Body of pancreas (tissue), 4 donors: Measurements from ENCODE around the gene ZNF664. TPM values are rescaled to one million over a fixed set of nuclear protein-coding genes. Genes with fewer than 3 reads are reported as not detected.

Source experiments
- ATAC-seq: fragments of 150-250 bp; one replicate; pipeline ENCODE4 v1.9.1; 2016
- DNase-seq, 4 donors: peaks; one replicate each; pipeline ENCODE4 v3.0.0-alpha.2; 2019
- H3K27ac ChIP-seq, 4 donors: fragments of 200-600 bp; sonication (generic); 1 replicate in 3 of 4; 2 replicates in 1 of 4; pipeline versions ENCODE4 v1.5.1 to v1.6.1; 2016 to 2019; ENCODE audit warnings: mild to moderate bottlenecking in 1 of 4, mixed read lengths in 1 of 4, moderate library complexity in 1 of 4
- H3K27me3 ChIP-seq, 2 donors: fragments of 200-600 bp; sonication (generic); one replicate each; pipeline ENCODE4 v1.6.0; 2016; ENCODE audit warnings: mild to moderate bottlenecking in 1 of 2
- H3K36me3 ChIP-seq, 2 donors: fragments of 200-600 bp; sonication (generic); replicated peaks in 1 of 2; 2 replicates each; pipeline ENCODE4 v1.5.1; 2016; ENCODE audit warnings: low read depth in 2 of 2; ENCODE audit not compliant: insufficient read depth in 1 of 2
- H3K4me1 ChIP-seq: fragments of 200-600 bp; sonication (generic); one replicate; pipeline ENCODE4 v1.6.0; 2016
- H3K4me3 ChIP-seq, 2 donors: fragments of 200-600 bp; sonication (generic); 1 replicate in 1 of 2; 2 replicates in 1 of 2; pipeline ENCODE4 v1.5.1; 2016 to 2019
- H3K9me3 ChIP-seq, 3 donors: fragments of 200-600 bp; sonication (generic); 1 replicate in 2 of 3; 2 replicates in 1 of 3; pipeline ENCODE4 v1.5.1; 2016
- POLR2A ChIP-seq, 3 donors: fragments of 450-650 bp; IDR thresholded peaks; one replicate each; pipeline ENCODE4 v1.6.1; 2016; ENCODE audit warnings: antibody characterized with exemption in 3 of 3, mild to moderate bottlenecking in 2 of 3
- WGBS, 2 donors: methylation state at CpG; one replicate each; pipeline ENCODE4 v1.1.5; 2017; 5-methylcytosine and 5-hydroxymethylcytosine counted together
- intact Hi-C: fragments of 100-400 bp; cut with DNase I; formaldehyde crosslinking; loops from one replicate; pipeline ENCODE4 v1.15.1; 2023
- total RNA-seq, 2 donors: library from RNA; depleted of rRNA; stranded (reverse); fragments of >200 nt; gene quantifications; one replicate each; pipeline ENCODE4 v1.1.0, GENCODE V29; 2016
- TF ChIP-seq, protein P1 (sequence below), 7 experiments: fragments of 450-650 bp in 4 of 7; fragments of 200-600 bp in 3 of 7; sonication (generic) in 3 of 7; IDR thresholded peaks; one replicate each; pipeline ENCODE4 v1.5.1; 2016 to 2019; ENCODE audit warnings: antibody characterized with exemption in 7 of 7

The ZNF664 gene
- total RNA-seq, 2 donors from 2014 or later, result 32.6 to 53.2 TPM

DNA sequence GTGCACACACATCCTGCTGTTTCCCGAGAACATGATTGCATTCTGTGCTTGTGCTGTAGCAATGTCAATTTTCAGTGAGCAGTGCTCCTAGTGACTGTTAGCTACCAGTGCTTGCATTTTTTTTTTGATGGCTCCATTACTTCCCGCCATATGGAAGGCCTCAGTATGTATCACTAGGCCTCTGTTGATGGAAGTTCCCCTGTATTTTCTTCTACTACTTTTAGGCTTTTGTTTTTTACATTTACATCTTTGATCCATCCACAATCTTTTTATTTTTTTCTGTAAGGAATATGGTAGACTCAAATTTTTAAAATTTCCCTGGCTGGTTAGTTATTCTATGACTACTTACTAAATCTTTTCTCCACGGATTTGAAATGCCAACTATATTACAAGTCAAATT, 49.1 kb downstream of the ZNF664 start:
- no peak overlapping the region for H3K4me3 ChIP-seq
- intact Hi-C loops, result no loop called here
- H3K27ac ChIP-seq, result no peak overlapping the region
- 87 to 91% methylated on average over 3 of the region's 3 CpGs for WGBS, 2 donors
- ATAC-seq, result no peak
- H3K9me3 ChIP-seq, result no peaks in the 10 kb centered on the region
- H3K4me1 ChIP-seq, result no peaks in the 10 kb centered on the region
- no peaks in the 10 kb centered on the region for H3K27me3 ChIP-seq
- DNase-seq, result no peak
- H3K36me3 ChIP-seq, result no peaks in the 10 kb centered on the region
- TF ChIP-seq, protein P1, sequence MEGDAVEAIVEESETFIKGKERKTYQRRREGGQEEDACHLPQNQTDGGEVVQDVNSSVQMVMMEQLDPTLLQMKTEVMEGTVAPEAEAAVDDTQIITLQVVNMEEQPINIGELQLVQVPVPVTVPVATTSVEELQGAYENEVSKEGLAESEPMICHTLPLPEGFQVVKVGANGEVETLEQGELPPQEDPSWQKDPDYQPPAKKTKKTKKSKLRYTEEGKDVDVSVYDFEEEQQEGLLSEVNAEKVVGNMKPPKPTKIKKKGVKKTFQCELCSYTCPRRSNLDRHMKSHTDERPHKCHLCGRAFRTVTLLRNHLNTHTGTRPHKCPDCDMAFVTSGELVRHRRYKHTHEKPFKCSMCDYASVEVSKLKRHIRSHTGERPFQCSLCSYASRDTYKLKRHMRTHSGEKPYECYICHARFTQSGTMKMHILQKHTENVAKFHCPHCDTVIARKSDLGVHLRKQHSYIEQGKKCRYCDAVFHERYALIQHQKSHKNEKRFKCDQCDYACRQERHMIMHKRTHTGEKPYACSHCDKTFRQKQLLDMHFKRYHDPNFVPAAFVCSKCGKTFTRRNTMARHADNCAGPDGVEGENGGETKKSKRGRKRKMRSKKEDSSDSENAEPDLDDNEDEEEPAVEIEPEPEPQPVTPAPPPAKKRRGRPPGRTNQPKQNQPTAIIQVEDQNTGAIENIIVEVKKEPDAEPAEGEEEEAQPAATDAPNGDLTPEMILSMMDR (IDR thresholded peaks at IDR 0.05), result no peak
- no peak for TF ChIP-seq POLR2A (IDR thresholded peaks at IDR 0.05)

- ATAC-seq (no peak), DNase-seq (no peak)
- Histone ChIP-seq H3K27ac (no peak overlapping the region), H3K9me3 (no peaks in the 10 kb centered on the region), H3K36me3 (no peaks in the 10 kb centered on the region), H3K4me3 (no peak overlapping the region), H3K4me1 (no peaks in the 10 kb centered on the region), H3K27me3 (no peaks in the 10 kb centered on the region)
- 73 to 77% methylated on average over 8 of the region's 8 CpGs for WGBS, 2 donors
- TF ChIP-seq, protein P1 (IDR thresholded peaks at IDR 0.05), result no peak
- no peak for TF ChIP-seq POLR2A (IDR thresholded peaks at IDR 0.05)
- intact Hi-C loops, result no loop called here
Observed at GRCh38 chr12:124024263-124024678, 51.3 kb downstream of the ZNF664 start.

- no peaks in the 10 kb centered on the region for H3K27me3 ChIP-seq
- no peak overlapping the region for H3K4me3 ChIP-seq
- DNase-seq (no peak), ATAC-seq (no peak)
- H3K27ac ChIP-seq, result no peak overlapping the region
- no peaks in the 10 kb centered on the region for H3K9me3 ChIP-seq
- no peak for TF ChIP-seq POLR2A (IDR thresholded peaks at IDR 0.05)
- TF ChIP-seq, protein P1 (IDR thresholded peaks at IDR 0.05), result no peak
- intact Hi-C loops, result no loop called here
- WGBS, 2 donors, result 75 to 88% methylated on average over 4 to 7 of the region's 7 CpGs
- H3K4me1 ChIP-seq, result no peaks in the 10 kb centered on the region
- no peaks in the 10 kb centered on the region for H3K36me3 ChIP-seq
Observed at GRCh38 chr12:124024776-124025175, 51.8 kb downstream of the ZNF664 start.

DNA sequence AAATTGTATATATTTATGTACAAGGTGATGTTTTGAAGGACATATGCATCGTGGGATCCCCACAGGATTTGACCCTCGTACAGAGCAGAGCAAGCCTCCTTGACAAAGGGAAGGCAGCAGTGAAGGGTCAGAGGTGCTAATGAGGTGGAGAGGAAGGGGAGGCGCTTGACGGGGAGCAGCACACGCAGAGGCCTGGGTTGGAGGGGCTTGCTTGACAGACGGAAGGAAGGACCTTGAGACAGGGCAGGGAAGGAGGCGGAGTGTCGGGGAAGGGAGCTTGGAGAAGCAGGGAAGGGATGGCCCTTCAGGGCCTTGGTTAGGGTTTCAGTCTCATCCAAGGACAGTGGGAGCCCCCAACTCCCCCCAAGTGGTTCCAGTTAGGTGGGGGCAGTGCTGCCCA, 52.6 kb downstream of the ZNF664 start:
- no peaks in the 10 kb centered on the region for H3K9me3 ChIP-seq
- H3K27ac ChIP-seq, result no peak overlapping the region
- TF ChIP-seq, protein P1 (IDR thresholded peaks at IDR 0.05), result no peak
- no peak for TF ChIP-seq POLR2A (IDR thresholded peaks at IDR 0.05)
- H3K4me3 ChIP-seq, result no peak overlapping the region
- H3K36me3 ChIP-seq, result no peaks in the 10 kb centered on the region
- intact Hi-C loops, result no loop called here
- no peaks in the 10 kb centered on the region for H3K27me3 ChIP-seq
- H3K4me1 ChIP-seq, result no peaks in the 10 kb centered on the region
- WGBS, 2 donors, result 64 to 83% methylated on average over 8 of the region's 8 CpGs
- DNase-seq, result no peak
- no peak for ATAC-seq
